GM21529 (cell line): ENCODE data around the gene PYROXD2.

Experiments used
- ATAC-seq: cut with Tn5 transposase; IDR thresholded peaks from one replicate; pipeline ENCODE4 v1.9.1; 2021; ENCODE audit not compliant: unreplicated experiment

PYROXD2 gene

DNA sequence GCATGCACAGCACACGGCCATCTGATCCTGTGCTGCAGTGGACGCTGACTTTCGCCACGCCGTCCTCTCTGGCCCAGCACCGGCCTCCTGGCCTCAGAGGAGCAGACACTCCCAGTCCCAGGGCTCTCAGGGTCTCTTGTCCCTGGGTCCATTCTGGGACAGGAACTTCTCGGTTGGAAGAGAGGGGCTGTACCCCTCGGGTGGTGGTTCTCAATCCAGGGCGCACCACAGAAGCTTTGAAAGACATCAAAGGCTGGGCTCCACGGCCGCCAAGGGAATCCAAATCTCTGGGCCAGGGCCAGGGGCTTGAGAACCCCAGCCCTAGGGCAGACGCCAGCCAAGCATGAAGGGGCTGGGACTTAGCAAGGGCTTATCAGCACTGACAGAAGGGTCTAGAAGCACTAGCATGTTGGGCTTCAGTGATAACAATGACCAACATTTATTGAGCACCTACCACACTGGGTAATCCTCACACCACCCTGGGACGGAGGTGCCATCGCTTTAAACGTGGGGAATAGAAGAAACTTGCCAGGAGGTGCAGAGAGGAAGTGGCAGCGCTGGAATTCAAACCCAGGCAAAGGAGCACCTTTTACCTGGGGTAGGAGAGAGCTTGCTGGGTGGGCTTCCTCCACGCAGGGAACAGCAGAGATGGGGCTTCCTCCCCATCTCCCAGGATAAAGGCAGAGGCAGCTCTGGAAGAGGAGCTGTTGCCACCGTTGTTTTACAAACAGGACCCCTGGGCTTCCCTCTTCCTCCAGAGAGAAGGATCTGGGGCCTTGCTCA, 1.8 kb upstream of the PYROXD2 start:
- ATAC-seq: no peak

DNA sequence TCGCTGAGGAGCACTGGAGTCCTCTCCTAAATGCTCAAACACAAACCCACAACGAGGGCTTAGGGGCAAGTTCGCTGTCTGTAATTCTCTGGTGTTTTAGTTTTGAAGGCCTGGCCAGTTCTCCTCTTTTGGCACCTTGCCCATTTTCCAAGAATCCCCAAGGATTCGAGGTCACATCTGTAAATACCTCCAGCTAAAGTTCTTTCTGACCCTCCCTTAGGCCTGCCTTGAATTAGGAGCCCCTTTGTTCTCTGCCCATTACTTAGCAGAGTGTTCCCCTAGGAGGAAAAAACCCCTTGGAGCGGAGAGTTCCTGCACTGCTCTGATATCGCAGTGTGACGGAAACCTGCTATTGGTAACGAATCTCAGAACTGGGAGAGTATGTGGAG, 743 bp upstream of the PYROXD2 start:
- no peak for ATAC-seq

DNA sequence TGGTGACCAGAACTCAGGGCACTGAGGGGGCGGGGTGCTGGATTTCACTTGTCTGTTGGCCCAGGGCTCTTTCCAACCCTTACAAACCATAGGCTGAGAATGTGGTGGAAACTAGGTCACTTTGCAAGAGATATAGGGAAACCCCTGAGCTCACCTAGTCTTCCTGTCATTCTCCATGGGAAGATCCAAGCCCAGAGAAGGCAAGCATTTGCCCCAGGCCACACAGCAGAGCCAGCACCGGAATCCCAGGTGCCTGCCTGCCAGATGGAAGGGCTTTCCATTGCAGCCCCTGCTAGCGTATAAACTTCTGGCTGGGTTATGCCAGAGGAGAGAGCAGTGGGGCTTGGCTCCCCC, 427 bp downstream of the PYROXD2 start:
- no peak for ATAC-seq

- ATAC-seq: no peak
Measured at GRCh38 chr10:98411768-98412167, 3.2 kb downstream of the PYROXD2 start.

GRCh38 chr10:98411166-98411565, 3.8 kb downstream of the PYROXD2 start:
- ATAC-seq: no peak

- ATAC-seq: no peak
Measured at GRCh38 chr10:98410759-98411158, 4.2 kb downstream of the PYROXD2 start.

DNA sequence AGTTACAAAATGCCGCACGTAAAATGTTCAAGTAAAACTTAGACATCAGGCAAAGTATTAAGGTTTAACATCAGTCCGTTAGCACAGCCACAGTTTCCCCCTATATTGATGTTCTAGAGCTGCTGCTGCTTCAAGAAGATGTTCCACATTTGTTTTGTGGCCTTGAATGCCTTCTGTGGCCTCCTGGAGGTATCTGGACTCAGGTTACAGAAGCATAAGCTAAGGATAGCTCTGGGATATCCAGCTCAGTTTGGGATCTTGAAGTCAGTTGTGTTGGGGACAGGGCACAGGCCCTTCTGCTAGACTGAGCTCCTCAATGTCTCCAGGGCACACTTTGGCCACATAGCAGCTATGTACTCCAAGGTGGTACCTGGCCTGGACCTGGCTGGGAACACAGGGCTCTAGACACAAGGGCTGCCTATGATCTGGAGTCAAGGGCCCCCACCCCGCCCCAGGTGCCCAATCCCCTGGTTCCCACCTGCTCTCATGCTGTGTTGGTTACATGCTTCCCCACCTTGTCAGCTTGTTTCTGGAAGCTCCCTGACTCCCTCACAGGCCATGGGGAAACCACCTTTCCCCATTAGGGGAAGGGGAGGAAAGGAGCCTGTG, 4.7 kb downstream of the PYROXD2 start:
- no peak for ATAC-seq

DNA sequence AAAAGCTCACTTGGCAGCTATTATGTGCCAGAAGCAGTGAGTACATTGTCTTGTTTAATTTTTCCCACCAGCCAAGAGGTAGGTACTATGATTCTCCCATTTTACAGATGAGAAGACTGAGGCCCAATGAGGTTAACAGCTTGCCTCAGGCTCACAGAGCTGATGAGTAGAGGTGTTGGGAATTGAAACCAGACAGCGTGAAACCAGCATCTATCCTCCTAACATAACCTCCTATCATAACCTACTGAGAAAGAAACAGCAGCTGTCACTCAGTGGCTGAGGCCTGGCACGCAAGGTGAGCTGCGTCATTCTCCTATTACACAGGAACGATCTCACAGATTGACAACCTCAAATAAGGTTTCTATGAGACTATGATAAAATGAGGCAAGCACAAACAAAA, 6.2 kb downstream of the PYROXD2 start:
- ATAC-seq: no peak

DNA sequence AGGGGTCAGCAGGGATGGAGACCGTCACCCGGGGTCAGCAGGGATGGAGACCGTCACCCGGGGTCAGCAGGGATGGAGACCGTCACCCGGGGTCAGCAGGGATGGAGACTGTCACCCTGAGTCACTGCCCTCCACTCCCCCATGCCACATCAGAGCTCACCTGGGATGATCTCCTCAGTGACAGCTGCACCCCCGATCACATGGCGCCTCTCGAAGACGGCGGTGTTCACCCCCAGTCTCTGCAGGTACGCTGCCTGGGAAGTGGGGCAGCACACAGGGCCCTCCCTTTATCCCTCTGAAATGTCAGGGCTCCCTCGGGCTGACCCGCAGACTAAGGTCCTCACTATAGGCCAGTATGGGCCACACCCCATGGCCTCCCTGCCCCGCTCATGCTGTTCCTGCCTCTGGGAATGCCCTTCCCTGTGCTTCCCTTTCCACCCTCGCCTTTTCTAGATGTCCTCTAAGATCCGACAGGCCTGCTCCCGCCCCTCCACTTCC, 7.2 kb downstream of the PYROXD2 start:
- ATAC-seq: no peak

GRCh38 chr10:98407017-98407743, 7.8 kb downstream of the PYROXD2 start:
- no peak for ATAC-seq

DNA sequence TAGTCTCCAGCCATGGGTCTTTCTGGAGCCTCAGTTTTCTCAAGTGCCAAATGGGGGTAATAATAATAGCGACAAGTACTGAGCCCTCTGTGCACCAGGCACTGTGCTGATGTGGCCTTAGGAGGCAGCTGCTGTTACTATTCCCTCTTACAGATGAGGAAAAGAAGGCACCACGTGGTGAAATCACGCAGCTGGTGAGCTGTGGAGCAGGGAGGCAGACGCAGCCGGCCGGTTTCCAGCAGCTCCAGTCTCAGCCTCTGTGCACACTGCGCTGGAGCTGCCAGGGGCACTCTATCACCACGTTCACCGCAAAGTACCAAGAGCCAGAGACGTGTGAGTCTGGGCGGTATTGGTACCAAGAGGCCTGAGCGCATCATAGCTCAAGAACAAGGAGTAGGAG, 9.6 kb downstream of the PYROXD2 start:
- ATAC-seq: no peak

DNA sequence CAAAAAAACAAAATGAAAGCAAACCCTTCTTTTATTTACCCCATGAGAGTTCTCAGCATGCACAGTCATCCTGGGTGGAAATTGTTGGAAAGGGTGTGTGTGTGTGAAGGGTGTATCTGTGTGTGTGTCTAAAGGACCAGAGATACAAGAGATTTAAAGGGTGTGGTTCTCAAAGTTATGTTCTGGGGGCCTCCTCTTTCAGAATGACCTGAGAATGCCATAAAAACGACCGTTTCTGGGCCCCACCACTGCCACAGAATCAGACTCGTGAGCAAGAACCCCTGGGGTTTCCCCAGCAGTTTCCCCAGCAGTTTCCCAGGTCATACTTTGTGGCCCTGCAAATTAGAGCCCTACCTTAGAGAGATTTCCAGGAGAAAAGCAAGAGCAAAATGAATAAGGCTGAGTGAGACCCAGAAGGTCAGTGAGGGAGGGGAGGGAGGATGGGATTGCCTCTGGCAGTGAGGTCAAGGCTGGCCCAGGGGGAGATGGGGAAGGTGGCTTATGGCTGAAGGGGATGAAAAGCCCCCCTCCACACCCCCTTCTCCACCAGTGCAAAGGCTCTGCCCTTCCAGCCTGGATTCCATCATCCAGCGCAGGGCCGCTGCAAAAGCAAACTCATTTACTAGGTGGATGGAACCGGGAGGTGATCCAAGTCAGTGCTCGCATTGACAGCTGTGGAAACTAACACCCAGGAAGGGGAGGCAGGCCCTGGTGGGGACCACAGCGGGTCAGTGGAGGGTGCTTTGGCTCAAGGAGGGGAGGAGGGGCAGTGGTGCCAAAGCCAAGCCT, 10.2 kb downstream of the PYROXD2 start:
- peak; percentile 73 for ATAC-seq

GRCh38 chr10:98403812-98404504, 11.0 kb downstream of the PYROXD2 start:
- ATAC-seq: peak; percentile 34

DNA sequence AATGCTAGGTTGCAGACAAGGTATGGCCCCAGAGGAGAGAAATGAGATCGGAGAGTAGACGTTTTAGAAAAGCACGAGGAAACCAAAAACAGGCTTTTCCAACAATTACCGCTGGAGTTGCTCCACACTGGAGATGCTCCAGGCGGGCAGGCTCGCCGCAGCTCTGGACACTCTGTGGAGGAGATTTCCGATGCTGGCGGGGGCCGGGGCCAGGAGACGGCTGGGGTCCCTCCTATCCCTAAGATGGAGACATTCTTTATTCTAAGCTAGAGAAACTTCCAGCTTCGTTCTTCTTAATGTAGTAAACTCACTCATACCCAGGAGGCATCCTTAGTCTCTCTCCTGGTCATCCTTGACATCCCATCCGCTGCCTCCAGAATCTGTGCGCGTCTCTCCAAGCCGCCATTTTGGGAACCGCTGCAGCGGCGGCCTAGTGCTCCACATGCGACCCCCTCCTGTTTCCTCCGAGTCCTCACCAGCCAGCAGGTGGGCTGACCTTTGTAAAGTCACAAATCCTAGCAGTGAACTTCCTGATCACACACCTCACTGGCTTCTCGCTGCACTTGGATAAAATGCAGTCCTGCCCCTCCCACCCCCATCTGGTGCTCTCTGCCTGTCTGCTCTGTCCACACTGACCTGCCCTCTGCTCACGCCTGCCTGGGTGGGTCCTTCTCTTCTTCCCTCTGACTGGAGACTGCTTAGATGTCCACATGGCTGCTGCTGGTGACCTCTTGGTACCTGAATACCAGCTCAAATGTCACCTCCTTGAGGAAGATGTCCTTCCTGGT, 11.9 kb downstream of the PYROXD2 start:
- ATAC-seq: no peak

GRCh38 chr10:98402478-98402877, 12.5 kb downstream of the PYROXD2 start:
- ATAC-seq: no peak

- ATAC-seq: no peak
Measured at GRCh38 chr10:98400482-98400881, 14.5 kb downstream of the PYROXD2 start.

DNA sequence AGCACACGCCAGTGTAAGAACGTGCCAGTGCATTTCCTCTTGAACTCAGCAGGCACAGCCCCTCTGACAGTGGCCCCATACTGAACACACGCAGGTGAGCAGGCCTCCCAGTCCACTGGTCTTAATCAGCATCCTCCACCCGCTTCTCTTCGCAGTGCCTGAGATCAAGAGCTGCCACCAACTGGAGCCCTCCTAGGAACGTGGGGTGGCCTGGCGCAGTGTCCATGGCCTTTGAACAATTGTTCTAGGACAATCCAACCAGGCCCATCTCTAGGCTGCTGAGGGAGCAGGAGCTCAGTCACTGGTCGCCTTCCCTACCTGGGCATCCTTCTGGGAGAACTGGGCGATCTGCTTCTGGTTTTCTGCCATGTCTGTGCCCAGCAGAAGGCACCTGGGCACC, 15.2 kb downstream of the PYROXD2 start:
- ATAC-seq: no peak

DNA sequence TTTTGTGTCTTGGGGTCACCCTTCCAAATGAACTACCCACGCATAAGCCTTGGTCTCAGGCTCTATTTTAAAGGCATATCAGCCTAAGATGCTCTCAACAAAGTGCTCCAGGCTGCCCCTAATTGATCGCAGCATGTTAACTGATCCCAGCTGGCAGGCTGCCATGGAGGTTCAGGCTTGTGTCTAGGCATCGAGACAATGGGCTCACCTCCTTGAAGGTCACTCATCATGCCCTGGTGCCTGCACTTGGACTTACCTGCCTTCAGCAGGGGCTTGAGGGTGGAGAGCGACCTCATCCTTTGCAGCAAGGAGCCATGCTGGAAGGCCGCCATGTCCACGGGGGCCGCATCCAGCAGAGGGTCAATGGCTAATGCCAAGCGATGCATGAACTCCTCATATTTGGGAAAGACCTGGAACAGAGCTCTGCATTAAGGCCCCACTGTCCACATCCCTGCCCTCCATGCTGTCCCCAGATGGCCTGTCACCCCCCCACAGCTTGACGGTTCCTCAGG, 17.8 kb downstream of the PYROXD2 start:
- ATAC-seq: no peak
